GM18861 (cell line): ENCODE measurements around the gene CXCL1.
"Not testable (repeated sequence)": the region's sequence is repeated elsewhere in the genome, so short reads cannot be mapped to it uniquely, and the experiment has no call there.

ENCODE experiments used
- ATAC-seq: cut with Tn5 transposase; IDR thresholded peaks from one replicate; pipeline ENCODE4 v1.9.1; 2021; ENCODE audit not compliant: unreplicated experiment

The CXCL1 gene

DNA sequence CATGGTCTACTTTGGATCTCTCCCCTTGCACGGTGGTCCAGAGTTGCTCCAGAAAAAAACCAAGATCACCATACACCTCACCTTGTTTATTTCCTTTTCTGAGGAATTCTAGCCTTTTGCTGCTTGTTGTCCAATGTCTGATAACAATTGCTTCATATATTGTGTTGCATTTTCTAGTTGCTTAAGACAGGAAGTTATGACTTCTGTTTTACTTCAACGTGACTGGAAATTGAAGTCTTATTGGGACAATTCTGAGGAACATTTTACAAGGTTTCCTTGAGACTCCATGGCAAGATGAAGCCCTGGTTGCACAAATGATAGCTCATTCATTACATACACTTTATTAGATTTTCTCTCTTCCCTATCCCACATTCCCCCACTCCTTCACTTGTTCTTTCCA lies 5.2 kb downstream of the CXCL1 start:
- ATAC-seq, result no peak

DNA sequence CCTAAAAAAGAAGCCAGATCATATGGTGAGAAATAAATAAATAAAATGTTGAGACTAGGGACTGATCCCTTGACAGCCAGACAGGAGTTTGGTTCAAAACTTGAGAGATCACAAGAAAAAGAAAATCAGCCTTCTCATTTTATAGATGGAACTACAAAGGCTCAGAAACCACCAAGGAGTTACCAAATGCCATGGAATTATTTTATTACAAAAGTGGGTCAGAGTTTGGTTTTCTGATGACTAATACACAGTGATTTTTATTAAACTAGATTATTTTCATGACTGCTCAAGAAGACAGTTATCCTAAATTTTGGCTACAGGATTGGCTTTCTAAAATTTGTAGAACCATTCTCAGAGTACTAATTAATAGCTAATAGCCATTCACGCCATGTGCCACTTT lies 6.2 kb downstream of the CXCL1 start:
- no peak for ATAC-seq

DNA sequence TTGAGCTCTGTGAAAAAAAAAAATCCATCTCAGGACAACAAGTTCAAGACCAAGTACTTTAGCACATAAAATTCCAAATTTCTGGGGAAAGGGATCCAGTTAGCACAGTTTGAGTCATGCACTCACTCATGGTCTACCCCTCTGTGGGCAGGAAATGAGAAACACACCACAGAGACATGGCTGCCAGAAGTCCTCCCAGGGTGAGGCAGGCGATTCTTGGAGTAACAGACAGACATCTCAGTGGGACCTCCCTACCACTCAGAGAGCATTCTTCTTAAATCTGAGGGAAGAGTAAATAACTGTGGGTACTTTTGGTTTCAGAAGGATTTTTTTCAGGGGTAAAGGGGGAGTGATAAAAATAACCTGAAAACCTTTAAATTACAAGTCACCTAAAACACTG lies 14.1 kb downstream of the CXCL1 start:
- no peak for ATAC-seq

DNA sequence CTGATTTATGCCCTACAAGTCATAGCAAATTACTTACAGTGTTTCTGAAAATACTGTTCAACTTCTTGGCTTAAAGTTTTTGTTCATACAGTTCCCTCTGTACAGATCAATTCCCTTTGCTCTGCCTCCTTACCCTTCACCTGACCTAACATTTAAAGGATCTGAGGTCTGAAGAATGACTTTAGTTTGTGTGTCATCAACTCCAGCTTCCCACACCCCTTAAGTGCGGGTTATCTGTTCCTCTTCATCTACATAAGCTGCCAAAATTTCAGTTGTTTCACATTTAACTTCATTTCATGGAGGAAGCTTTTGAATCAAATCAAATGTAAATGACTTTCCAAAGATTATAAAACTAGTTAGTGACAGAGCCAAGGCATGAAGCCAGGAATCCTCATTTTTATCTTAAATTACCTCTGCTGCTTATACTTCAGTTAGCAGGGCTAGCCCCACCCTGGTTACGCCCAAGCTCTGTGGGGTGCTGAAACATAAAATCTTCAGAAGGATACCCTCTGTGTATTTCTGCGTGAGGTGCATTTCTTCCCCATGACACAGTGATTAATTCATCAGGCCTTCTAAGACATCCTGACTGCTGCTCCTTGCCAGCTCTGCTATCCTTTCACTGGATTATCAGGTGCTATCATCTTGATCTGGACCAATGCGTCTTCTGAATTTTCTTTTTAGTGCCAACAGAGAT lies 16.5 kb downstream of the CXCL1 start:
- ATAC-seq, result no peak

DNA sequence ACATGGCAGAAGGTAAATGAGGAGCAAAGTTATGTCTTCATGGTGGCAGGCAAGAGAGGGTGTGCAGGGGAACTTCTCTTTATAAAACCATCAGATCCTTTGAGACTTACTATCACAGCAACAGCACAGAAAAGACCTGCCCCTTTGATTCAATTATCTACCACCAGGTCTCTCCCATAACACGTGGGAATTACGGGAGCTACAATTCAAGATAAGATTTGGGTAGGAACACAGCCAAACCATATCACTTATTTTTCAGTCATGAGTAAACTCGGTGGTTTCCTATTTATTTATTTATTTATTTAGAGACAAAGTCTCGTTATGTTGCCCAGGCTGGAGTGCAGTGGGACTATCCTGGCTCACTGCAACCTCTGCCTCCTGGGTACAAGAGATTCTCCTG lies 22.1 kb downstream of the CXCL1 start:
- no peak for ATAC-seq

DNA sequence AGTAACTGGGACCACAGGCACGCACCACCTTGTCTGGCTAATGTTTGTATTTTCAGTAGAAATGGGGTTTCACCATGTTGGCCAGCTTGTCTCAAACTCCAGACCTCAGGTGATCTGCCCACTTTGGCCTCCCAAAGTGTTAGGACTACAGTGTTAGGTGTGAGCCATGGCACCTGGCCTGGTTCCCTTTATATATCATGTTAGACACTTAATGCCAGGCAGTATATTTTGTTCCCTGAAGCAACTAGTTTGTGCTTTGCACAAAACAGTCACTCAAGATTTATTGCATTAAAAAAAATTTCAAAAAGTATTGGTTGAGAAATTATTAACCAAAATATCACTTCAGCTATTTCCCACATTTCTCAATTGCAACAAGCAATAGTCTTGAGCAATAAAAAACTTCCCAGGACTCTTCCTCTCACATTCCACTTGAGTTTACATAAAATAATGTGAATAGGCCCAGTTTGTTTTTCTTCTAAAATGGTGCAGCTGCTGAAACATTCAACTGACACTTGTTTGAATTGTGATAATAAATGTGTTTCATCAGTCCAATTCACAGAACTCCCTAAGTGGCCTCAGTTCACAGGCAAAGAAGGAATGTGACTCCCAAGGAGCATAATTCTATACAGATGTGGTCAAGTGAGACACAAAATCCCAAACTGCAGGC lies 22.7 kb downstream of the CXCL1 start:
- no peak for ATAC-seq

DNA sequence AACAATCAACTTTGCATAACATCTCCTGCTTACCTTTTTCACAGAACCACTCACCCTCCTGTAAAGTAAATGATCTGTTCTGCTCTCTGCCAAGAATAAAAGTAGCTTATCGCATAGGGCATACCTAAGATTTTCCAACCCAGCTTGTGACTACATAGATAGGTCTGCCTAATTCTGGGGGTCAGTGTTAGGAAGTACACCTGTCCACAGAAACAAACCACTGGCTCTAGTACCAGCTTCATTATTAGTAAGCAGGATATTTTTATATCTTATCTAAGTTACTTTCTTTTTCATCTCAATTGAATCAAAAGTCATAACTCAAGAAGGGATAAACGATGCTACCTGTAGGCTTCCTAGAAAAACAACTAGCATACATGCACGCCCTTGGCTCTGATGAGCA lies 23.8 kb downstream of the CXCL1 start:
- ATAC-seq, result no peak

DNA sequence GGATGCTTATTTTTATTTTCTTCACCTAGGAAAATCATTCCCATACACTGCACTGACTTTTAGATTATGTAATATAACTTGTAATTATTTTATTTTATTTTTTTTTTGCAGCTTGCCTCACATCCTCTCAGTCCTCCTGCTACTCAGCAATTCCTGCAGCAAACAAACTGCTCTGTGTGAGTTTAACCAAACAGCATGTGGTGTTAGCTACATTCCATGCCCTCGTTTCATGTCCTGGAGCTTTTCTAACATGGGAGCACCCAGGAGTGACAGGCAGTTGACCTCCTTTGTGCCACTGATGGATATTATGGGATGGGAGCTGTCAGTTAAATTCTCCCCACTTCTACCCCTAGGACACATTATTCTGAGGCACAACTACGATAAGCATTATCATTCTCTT lies 24.8 kb downstream of the CXCL1 start:
- no peak for ATAC-seq

DNA sequence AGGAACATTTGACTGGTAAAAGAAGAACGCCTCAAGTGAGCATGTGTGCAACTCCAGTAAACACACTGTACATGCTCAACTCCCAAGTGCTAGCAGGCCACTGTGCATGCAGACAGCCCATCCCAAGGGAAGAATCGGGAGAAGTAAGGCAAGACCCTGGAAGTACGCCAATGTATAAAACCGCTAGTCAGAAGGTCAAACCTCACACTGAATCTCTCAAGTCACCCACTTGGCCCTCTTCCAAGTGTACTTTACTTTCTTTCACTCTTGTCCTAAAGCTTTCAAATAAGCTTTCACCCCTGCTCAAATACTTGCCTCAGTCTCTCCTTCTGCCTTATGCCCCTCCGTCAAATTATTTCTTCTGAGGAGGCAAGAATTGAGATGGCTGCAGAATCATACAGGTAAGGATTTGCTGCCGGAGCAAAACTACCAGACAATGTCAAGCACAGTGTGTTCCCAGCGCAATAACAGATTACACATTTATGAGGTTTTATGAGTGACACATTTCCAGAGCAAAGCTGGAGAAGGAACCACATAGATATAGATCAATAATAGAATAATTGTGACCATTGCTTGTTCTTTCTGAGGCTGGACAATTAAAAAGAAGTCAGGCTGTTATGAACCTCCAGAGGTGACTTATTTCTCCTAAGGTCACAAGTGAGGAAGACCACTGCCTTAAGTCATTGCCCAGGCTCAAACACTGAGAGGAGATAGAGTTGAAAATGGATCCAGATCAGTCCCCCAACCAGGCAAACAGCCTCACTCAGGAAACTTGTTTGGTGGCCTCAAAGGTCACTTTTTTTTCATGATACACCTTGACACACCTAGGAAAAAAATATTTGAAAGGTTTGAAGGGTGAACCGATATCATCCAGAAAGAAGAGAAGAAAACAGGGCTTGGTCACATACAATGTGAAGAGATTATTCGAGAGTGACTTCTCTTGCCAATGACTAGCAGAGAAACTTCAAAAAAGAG lies 26.3 kb downstream of the CXCL1 start:
- no peak for ATAC-seq

DNA sequence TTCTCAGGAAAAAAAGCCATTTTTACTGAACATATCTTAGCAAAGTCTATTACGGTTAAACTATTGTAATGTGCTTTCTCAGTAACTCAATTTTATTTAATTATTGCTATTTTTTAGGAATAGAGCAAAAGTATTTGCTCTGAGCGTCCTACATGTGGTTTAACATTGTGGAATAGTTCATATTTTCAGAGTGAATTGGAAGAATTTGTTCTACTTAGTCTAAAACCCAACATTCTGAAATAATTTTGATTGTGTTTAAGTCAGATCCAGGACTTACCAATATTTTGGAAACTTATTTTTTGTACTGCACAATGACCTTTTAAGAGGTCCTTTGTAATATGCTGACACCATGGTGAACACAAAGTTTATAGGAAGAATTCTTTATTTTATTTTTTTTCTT lies 27.2 kb downstream of the CXCL1 start:
- no peak for ATAC-seq

DNA sequence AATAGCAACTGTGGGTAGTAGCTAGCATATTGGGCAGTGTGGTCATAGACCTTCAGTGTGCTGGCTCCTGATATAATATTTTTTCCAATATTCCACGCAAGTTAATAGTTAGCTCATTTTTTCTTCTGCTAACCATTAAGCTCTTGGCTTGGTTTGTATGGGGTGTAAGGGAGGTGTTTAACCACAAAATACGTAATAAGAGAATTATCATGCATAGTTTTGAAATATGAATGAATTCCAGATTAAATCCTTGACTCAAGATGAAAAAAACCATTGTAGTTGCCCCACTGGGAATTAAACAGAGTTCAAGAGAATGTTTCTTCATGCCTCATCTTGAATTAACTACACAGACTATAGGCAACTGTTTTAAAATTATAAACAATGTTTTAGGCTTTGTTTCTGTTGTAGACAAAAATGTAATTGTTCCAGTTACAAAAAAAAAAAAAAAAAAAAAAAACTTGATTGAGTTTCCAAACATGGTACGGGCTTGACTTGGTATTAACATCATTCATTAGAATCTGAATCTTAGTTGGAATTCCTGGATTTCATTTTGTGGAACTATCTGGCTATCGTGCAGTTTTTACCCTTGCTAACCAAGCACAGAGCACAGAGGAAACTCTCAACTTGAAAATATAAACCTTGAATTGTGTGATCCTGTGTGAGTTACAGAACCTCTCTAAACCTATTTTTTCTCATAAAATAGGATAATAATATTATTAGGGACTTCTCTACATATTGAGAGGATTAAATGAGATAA lies 28.4 kb downstream of the CXCL1 start:
- no peak for ATAC-seq

DNA sequence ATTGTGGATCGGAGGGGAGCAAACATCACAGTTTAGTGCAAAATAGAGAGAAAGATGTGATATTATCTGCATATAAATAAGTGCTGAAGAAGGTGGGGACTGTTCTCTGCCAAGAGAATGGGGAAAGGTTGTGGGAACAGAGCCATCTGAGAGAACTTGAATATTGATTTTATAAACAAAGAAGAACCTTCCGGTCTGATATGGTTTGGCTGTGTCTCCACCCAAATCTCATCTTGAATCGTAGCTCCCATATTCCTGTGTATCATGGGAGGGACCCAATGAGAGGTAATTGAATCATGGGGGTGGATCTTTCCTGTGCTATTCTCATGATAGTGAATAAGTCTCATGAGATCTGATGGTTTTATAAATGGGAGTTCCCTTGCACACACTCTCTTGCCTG lies 30.1 kb downstream of the CXCL1 start:
- ATAC-seq, result not testable (repeated sequence)

DNA sequence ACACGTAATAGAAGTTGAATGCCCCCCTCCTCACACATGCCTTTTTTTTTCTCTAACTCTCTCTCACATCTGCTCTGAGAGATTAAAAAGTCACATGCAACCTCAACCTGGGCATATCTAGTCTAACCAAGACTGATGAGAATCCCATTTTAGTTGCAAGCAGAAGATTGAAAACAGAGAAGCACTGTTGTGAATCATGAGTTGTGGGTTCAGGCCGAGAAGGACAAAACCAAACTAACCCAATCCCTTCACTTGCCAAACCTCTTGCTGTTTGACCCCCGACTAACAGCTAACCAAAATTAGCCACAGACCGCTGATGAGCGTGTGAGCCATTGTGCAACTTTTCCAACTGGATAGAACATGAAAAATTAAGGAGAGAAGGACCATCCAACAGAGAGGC lies 31.8 kb downstream of the CXCL1 start:
- ATAC-seq, result no peak

DNA sequence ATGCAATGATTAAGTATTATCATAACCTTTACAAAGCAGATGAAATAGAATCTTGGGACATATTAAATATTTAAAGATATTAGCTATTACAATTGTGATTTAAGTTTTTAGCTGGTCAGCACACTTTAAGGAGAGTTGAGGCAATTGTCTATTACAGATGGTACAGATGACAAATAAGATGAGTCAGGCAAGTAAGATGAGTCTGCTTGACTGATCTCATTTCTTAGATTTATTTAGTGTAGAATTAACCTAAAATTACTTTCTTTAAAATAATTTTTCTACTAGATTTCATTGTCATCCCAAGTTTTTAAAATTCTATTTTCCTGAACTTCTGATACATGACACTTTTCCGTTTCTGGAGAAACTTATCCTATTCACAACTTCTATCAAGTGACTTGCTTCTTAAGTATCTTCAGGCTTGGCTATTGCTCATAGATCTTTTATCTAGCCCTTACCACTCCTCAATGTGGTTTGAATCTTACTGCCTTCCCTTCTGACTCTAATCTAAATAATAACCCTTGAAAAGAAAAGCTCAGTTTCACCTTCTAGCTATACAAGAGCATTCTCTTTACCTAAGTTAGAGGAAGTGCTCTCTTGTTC lies 32.9 kb downstream of the CXCL1 start:
- no peak for ATAC-seq

DNA sequence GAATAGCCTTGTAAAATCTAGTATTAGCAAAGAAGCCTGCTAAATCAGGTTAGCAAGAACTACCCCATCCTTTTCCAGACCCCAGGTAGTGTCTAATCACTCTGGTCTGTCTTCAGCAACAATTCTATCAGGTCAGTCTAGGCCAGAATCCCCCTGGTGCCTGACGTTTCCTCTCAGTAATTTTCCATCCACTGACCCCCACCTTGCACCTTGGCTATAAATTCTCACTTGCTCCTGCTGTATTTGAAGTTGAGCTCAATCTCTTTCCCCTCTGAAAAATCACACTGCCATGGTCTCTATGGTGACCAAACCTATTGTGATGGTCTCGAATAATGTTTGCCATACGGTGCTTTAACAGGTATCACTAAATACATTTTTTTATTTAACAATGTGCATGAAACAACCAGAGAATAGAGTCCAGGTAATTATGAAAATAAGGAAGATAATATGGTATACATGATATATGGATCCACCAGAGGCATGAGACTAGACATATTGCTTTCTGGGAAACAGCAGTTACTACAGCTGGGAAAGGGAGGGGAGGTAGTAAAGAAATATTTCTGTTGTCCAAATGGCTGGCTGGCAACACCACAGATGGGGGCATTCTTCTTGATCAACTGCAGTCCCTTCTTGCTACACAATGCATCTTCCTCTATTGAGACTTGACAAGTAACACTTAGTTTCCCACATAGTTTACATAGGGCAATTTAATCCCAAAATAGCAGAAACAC lies 33.8 kb downstream of the CXCL1 start:
- no peak for ATAC-seq

DNA sequence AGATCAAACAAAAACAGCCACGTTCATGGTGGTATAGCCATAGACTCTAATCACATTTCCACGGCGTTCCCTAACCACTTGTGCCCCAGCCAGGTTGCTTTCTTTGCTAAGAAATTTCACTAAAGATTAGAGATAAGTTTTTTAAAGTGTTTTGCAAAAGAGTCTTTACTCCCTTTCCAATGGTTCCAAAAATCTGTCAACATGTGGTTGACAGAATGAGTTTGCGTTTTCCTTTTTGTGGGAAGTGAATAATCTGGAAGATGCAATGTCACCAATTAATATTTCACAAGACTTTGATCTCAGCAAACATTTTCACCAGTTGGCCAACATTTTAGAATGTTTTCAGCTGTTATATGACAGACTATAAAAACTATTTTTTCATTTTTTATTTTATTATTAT lies 35.3 kb downstream of the CXCL1 start:
- ATAC-seq, result no peak

DNA sequence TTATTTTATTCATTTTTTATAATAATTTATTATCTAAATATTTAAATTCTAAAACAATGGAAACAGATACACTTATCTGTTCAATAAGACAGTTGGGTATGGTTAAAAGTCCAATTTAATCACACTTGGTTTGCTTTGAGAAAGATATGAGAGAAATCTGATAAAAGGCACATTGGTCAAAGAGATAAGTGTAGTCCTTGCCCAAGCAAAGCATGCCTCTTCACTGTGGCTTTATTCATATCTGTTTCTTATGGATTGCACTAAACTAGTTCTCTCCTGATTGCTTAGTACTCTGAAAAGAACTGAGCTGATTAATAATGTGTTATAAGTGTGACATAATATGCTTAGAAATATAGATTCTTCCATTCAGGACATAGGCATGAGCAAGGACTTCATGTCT lies 39.8 kb downstream of the CXCL1 start:
- ATAC-seq, result no peak

DNA sequence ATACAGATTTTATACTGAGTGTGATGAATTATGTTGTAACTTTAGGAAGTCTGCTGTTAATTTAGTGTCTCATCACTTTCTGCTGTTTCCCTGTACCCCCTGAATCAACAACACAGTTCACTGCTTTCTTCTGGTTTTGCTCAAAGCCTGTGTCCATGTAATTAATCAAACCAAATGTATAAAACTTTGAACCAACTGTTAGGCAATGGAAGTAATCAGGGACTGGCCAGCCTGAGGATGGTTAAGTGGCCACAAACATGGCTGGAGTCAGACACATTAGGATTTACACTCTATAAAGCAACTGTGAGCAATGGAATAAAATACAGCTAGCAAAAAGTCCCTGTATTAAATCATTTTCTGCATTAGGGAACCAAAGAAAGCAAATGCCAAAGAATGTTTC lies 42.6 kb downstream of the CXCL1 start:
- ATAC-seq, result no peak

DNA sequence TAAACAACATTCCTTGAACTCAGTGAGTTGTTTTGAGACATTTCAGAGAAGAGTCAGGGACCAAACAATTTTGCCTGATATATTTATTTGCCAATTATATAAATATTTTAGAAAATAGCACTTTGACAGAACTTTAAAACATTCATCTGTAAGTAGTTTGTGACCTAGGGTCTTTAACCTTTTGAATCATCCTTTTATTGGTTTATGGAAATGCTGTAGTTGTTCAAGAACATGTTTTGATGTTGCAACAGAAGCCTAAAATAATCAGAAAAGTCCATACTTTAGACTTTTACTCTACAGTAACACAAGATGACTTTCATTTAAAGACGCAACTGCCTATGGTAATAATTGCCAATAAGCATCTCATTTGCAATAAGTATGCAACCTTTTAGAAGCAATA lies 43.0 kb downstream of the CXCL1 start:
- ATAC-seq, result no peak

DNA sequence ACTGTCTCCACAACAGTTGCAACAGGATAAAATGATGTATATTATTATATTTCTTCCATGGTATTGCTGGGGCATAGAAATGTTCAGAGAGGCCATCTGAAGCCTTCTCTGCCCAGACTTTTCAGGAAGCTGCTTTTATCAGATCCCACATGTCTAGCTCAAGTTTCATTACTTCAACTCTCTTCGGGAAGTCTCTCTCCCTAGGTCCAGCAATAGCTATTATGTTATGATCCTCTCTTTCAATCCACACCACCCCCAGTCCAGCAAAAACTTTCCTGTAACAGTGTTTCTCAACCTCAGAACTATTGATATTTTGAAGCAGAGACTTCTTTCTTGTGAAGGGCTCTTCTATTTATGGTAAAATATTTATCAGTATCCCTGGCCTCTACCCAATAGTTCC lies 44.9 kb downstream of the CXCL1 start:
- no peak for ATAC-seq
